Astrocyte (in vitro differentiated cells and primary cell): ENCODE results near the gene NOP10. TPM values are rescaled to one million over a fixed set of nuclear protein-coding genes. Genes with fewer than 3 reads are reported as not detected.

Source experiments
- DNase-seq: peaks from one replicate; pipeline ENCODE4 v3.0.0-alpha.2; 2010; ENCODE audit warnings: low read depth
- FAIRE-seq: peaks from 2 replicates; lab custom pipeline; 2011; peaks lifted over from hg19 to GRCh38; lab: Jason Lieb, UNC
- H2AFZ ChIP-seq: 2 replicates; pipeline ENCODE4 v1.6.0; 2012; ENCODE audit warnings: low read depth, low read length, inconsistent platforms
- H3K27ac ChIP-seq: 2 replicates; pipeline ENCODE4 v1.5.1; 2011; ENCODE audit warnings: low read depth, low read length, inconsistent platforms
- H3K27me3 ChIP-seq: 2 replicates; pipeline ENCODE4 v1.6.0; 2011; ENCODE audit warnings: low read length, inconsistent platforms; ENCODE audit not compliant: insufficient read depth
- H3K36me3 ChIP-seq: 2 replicates; pipeline ENCODE4 v1.5.1; 2011; ENCODE audit warnings: low read length, inconsistent platforms; ENCODE audit not compliant: insufficient read depth
- H3K4me1 ChIP-seq: 2 replicates; pipeline ENCODE4 v1.5.1; 2011; ENCODE audit warnings: low read length, inconsistent platforms; ENCODE audit not compliant: insufficient read depth
- H3K4me2 ChIP-seq: 2 replicates; pipeline ENCODE4 v1.6.0; 2012; ENCODE audit warnings: low read length, inconsistent platforms
- H3K4me3 ChIP-seq: 2 replicates; pipeline ENCODE4 v1.5.1; 2011; ENCODE audit warnings: low read depth, mild to moderate bottlenecking, low read length, inconsistent platforms; ENCODE audit not compliant: insufficient read depth
- H3K79me2 ChIP-seq: 2 replicates; pipeline ENCODE4 v1.6.0; 2012; ENCODE audit warnings: mild to moderate bottlenecking, low read length, inconsistent platforms; ENCODE audit not compliant: insufficient read depth
- H3K9ac ChIP-seq: 2 replicates; pipeline ENCODE4 v1.6.0; 2012; ENCODE audit warnings: mild to moderate bottlenecking, low read length, inconsistent platforms
- H3K9me3 ChIP-seq: 2 replicates; pipeline ENCODE4 v1.5.1; 2012; ENCODE audit warnings: low read depth, mild to moderate bottlenecking, low read length, inconsistent platforms; ENCODE audit not compliant: insufficient read depth
- H4K20me1 ChIP-seq: 2 replicates; pipeline ENCODE4 v1.6.0; 2012; ENCODE audit warnings: low read length, inconsistent platforms; ENCODE audit not compliant: insufficient read depth
- H3K27ac Mint-ChIP-seq: one replicate; pipeline ENCODE4 v1.8.0; 2021; ENCODE audit warnings: mild to moderate bottlenecking, mixed read lengths; ENCODE audit not compliant: unreplicated experiment
- H3K27me3 Mint-ChIP-seq: one replicate; pipeline ENCODE4 v1.8.0; 2021; ENCODE audit warnings: low read depth, mixed read lengths; ENCODE audit not compliant: unreplicated experiment
- H3K36me3 Mint-ChIP-seq: one replicate; pipeline ENCODE4 v1.8.0; 2021; ENCODE audit warnings: low read depth, mixed read lengths; ENCODE audit not compliant: unreplicated experiment
- H3K4me1 Mint-ChIP-seq: one replicate; pipeline ENCODE4 v1.8.0; 2021; ENCODE audit warnings: low read depth, mixed read lengths; ENCODE audit not compliant: unreplicated experiment
- H3K4me3 Mint-ChIP-seq: one replicate; pipeline ENCODE4 v1.8.0; 2021; ENCODE audit warnings: mild to moderate bottlenecking, moderate library complexity, mixed read lengths; ENCODE audit not compliant: unreplicated experiment
- H3K9me3 Mint-ChIP-seq: one replicate; pipeline ENCODE4 v1.8.0; 2021; ENCODE audit warnings: mild to moderate bottlenecking, mixed read lengths; ENCODE audit not compliant: unreplicated experiment
- EZH2 ChIP-seq: IDR thresholded peaks from 2 replicates; pipeline ENCODE4 v1.6.1; 2012; ENCODE audit warnings: mild to moderate bottlenecking, low read length, inconsistent platforms; ENCODE audit not compliant: insufficient read depth
- total RNA-seq: library from RNA; stranded (reverse); gene quantifications from 2 replicates; pipeline ENCODE4 v1.2.1, GENCODE V29; 2021
- TF ChIP-seq, protein P1 (sequence below): IDR thresholded peaks from 2 replicates; pipeline ENCODE4 v1.5.1; 2011; ENCODE audit warnings: low read depth, mild to moderate bottlenecking, inconsistent platforms, low read length, moderate library complexity; ENCODE audit not compliant: insufficient read depth

NOP10 gene
- total RNA-seq, 1 donor from 2014 or later = 224 TPM

DNA sequence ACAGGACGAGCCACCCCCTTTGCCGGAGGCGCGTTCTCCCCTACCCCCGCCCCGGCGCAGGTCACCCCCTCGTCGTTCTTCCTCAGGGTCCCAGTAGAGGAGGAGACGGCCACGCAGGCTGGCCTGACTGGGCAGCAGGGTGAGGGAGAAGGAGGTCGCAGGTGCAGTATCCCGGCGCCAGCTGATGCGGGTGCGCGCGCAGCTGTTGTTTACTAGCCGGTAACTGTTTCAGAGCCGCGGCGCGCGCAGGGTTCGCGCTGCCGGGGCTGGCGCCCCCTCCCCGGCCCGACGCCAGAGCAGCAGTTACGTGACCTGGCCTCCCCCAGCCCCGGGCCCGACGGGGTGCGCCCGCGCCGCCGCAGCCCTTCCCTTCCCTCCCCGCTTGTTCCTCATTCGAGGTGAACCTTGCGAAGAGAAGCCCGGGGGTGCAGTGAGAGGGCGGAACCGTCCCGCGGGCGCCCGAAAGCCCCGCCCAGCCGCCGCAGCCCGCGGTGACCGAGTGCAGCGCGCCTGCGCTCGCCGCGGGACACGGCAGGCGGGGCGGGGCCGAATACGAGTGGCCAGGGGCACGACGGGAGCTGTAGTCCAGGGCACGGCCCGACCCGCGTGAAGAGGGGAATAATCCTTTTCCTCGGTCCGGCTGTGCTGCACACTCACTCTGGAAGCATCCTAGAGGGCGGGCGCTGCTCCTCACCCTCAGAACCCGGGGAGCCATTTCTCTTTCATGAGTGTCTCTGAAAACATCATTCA lies 5.2 kb downstream of the NOP10 start, which contains the start of gene SLC12A6:
TSS of gene SLC12A6 (minus strand) at position 225 of the 750 bp plus-strand sequence. CDS start 1,101 bp downstream, outside the sequence.
- H3K27me3 ChIP-seq = no peaks in the 10 kb centered on the region
- H3K4me1 ChIP-seq = peaks cover 16% of the 10 kb centered on the region
- peak within 1 kb of the TSS; percentile 77 for H3K4me3 ChIP-seq
- peak within 1 kb of the TSS; percentile 96 for H3K4me2 ChIP-seq
- no peak for FAIRE-seq
- Mint-ChIP-seq H3K27ac (peak within 1 kb of the TSS; percentile 89), H3K27me3 (no peaks in the 10 kb centered on the region), H3K4me3 (peak within 1 kb of the TSS; percentile 92), H3K4me1 (peaks cover 9% of the 10 kb centered on the region), H3K36me3 (peaks cover 12% of the 10 kb centered on the region), H3K9me3 (no peaks in the 10 kb centered on the region)
- peak within 1 kb of the TSS; percentile 78 for H3K27ac ChIP-seq
- no peak for TF ChIP-seq EZH2
- TF ChIP-seq, protein P1, sequence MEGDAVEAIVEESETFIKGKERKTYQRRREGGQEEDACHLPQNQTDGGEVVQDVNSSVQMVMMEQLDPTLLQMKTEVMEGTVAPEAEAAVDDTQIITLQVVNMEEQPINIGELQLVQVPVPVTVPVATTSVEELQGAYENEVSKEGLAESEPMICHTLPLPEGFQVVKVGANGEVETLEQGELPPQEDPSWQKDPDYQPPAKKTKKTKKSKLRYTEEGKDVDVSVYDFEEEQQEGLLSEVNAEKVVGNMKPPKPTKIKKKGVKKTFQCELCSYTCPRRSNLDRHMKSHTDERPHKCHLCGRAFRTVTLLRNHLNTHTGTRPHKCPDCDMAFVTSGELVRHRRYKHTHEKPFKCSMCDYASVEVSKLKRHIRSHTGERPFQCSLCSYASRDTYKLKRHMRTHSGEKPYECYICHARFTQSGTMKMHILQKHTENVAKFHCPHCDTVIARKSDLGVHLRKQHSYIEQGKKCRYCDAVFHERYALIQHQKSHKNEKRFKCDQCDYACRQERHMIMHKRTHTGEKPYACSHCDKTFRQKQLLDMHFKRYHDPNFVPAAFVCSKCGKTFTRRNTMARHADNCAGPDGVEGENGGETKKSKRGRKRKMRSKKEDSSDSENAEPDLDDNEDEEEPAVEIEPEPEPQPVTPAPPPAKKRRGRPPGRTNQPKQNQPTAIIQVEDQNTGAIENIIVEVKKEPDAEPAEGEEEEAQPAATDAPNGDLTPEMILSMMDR = no peak
- H2AFZ ChIP-seq = peak within 1 kb of the TSS; percentile 93
- DNase-seq = peak; percentile 86
- peak within 1 kb of the TSS; percentile 88 for H3K9ac ChIP-seq
- no peaks in the 10 kb centered on the region for H4K20me1 ChIP-seq
- no peaks in the 10 kb centered on the region for H3K9me3 ChIP-seq
- peaks cover 21% of the 10 kb centered on the region for H3K36me3 ChIP-seq
- H3K79me2 ChIP-seq = peaks cover 30% of the 10 kb centered on the region

DNA sequence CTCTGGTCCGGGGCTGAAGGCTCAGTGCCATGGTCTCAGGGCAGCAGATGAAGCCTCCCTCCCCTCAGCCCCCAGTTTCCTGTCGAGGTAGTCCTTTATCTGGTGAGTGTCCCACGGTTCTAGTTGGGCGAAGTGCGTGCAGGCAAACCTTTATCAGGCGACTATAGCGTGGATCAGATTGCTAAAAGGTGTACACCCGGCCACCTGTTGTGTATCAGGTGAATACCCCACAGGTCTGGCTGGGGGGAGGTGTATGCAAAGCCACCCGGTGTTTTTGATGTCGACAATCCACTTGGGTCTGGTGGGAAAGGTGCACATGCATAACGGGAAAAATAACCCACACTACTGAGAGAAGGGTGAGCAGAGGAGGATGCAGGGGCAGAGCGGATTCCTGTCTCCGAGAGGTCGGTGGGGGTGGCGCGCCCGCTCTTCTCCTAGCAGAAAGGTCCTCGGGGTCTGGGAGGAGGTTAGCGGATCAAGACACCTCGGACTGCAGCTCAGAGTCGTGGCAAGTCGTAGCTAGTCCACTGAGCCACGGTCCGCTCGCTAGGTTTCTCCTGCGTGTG lies 5.9 kb downstream of the NOP10 start:
- Histone ChIP-seq H3K4me3 (peak overlapping the region; percentile 77), H3K4me1 (peaks cover 16% of the 10 kb centered on the region), H3K36me3 (peaks cover 21% of the 10 kb centered on the region), H3K4me2 (peak overlapping the region; percentile 96), H3K27ac (peak overlapping the region; percentile 78), H3K9ac (peak overlapping the region; percentile 88), H3K9me3 (no peaks in the 10 kb centered on the region), H2AFZ (peak overlapping the region; percentile 93), H3K27me3 (no peaks in the 10 kb centered on the region), H4K20me1 (no peaks in the 10 kb centered on the region), H3K79me2 (peaks cover 24% of the 10 kb centered on the region)
- H3K4me1 Mint-ChIP-seq = peaks cover 10% of the 10 kb centered on the region
- DNase-seq = no peak
- no peak for FAIRE-seq
- H3K36me3 Mint-ChIP-seq = peaks cover 12% of the 10 kb centered on the region
- peak overlapping the region; percentile 89 for H3K27ac Mint-ChIP-seq
- H3K9me3 Mint-ChIP-seq = no peaks in the 10 kb centered on the region
- no peaks in the 10 kb centered on the region for H3K27me3 Mint-ChIP-seq
- TF ChIP-seq EZH2 = no peak
- TF ChIP-seq, protein P1 = no peak
- H3K4me3 Mint-ChIP-seq = peak overlapping the region; percentile 92
